GM12873 (cell line): Measurements from ENCODE around the gene CELF2.

Experiments
- CTCF ChIP-seq: IDR thresholded peaks from 2 replicates; pipeline ENCODE4 v1.5.1; 2012; ENCODE audit warnings: low read depth, mild to moderate bottlenecking, moderate library complexity, low read length, control low read depth; ENCODE audit not compliant: insufficient read depth; ENCODE audit errors: missing control alignments

The CELF2 gene

GRCh38 chr10:11208908-11209829 lies 191.5 kb downstream of the CELF2 start:
- TF ChIP-seq CTCF = no peak

GRCh38 chr10:11209830-11210181 lies 192.1 kb downstream of the CELF2 start:
- no peak for TF ChIP-seq CTCF

- no peak for TF ChIP-seq CTCF
Observed at GRCh38 chr10:11210211-11210922, 192.7 kb downstream of the CELF2 start.

GRCh38 chr10:11212288-11213085 lies 194.8 kb downstream of the CELF2 start:
- TF ChIP-seq CTCF = no peak

GRCh38 chr10:11213137-11213536 lies 195.5 kb downstream of the CELF2 start:
- no peak for TF ChIP-seq CTCF

- TF ChIP-seq CTCF = no peak
Observed at GRCh38 chr10:11214407-11214806, 196.7 kb downstream of the CELF2 start.

- TF ChIP-seq CTCF = no peak
Observed at GRCh38 chr10:11215471-11215870, 197.8 kb downstream of the CELF2 start.
